Activated CD4-positive, alpha-beta T cell treated with anti-CD3 and anti-CD28 coated beads, Interleukin-2, amount 50 U/mL, for 1 hour (primary cell): ENCODE measurements around the gene DNAH17.

Experiments
- DNase-seq: peaks from one replicate; pipeline ENCODE4 v3.0.0-alpha.2; 2020

Gene DNAH17

DNA sequence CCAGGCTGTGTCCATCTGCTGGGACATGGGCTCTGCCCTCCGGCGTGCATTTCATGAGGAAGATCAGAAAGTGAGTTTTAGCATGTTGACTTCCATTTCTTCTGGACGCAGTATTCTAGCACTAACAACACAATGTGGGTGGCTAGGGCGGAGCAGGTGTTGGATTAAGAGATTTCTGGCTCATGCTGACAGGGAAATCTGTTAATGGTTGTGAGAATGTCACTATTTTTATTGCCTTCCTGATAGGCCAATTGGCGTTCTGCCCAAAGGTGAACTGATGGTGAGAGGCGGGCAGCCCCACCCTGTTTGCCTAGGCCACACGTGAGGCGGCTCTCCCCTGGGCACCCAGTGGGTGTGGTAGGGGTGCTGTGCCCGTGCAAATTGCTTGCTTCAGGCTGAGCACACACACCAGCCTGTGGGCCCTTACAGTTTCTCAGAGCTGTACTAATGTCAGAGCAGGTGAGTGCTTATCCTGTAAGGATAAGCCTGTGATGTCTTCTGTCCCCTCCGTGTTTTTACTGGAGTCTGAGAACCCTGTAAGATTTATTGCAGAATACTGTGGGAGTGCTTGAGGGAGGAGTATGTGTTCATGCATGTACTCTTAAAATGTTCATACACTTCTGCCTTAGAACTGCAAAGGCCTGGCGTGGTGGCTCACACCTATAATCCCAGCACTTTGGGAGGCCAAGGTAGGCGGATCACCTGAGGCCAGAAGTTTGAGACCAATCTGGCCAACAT, 167.8 kb downstream of the DNAH17 start:
- DNase-seq, result no peak

GRCh38 chr17:78408476-78409050, 168.6 kb downstream of the DNAH17 start:
- no peak for DNase-seq

GRCh38 chr17:78407387-78408000, 169.7 kb downstream of the DNAH17 start:
- DNase-seq, result no peak

DNA sequence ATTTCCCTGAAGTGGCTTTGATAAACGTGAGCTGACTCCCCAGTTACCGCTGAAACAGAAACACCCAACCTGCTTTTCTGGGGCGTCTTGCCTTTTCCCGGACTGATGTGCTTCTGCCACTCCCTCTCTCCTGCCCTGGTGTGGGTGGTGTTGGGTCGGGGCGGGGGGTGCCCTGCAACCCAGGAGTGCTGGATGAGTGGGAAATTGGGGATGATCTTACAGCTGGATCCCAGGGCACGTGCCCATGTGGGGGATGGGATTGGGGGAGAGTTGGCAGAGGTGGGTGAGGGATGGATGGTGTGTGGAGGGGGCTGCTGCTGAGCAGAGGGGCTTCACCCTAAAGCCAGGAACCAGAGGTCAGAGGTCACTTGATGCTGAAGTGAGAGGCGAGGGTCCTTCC, 170.3 kb downstream of the DNAH17 start:
- no peak for DNase-seq

- DNase-seq, result no peak
Observed at GRCh38 chr17:78406396-78406795, 170.8 kb downstream of the DNAH17 start.

GRCh38 chr17:78403822-78404221, 173.4 kb downstream of the DNAH17 start:
- no peak for DNase-seq

DNA sequence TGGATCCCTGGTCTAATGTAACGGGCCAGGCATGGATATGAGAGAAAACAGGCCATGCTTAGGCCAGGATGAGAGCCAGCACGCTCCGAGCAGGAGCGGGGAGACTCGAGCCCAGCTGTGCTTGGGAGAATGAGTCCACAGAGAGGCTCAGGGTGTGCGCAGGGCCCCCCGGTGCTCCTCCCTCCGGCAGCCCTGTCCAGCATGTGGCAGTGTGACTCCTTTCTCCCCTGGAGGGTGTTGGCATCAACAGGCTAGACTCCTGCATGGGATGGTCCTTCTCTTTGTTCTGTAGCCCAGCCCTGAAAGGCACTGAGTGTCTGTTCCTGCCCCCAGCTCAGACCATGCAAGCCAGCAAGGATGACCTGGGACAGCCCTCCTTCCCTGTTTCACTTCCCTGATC, 175.3 kb downstream of the DNAH17 start:
- no peak for DNase-seq

DNA sequence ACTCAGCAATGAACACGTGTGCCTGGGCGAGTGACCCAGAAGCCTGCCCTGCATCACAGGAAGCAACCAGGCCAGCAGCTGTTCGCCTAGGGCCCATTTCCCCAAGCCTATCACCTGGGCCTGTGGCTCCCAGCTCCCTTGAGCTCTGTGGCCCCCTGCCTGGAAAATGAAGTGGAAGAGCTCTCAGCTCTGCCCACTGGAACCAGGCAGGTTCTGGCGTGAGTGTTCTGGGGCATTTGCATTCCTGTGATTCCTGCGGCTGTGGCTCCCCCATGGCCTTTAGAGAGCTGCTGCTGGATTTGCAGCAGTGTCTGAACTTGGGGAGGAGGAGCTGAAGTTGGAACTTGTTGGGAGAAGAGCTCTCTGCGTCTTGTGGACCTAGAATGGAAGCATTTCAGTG, 175.9 kb downstream of the DNAH17 start:
- no peak for DNase-seq

DNA sequence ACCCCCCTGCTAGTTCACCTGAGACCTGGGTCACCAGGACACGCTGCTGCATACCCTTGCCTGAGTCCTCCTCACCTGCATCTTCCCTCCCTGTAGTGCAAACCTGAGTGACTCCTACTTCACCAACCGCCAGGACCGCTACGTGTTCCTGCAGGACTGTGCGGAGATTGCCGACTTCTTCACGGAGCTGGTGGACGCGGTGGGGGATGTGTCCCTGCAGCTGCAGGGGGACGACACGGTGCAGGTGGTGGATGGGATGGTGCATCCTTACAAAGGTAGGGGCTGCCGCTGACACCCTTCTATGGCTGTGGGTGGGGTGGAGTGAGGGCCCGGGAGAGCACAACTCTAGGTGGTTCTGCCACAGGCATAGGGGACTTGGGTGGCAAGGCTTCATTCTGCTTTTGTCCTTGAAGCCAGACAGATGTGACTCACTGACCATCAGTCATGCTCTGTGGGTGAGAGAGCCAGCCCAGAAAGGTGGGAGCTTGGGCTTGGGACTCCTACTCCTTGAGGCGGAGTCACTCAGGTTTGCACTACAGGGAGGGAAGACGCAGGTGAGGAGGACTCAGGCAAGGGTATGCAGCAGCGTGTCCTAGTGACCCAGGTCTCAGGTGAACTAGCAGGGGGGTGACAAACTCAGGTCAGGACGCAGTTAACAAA, 176.5 kb downstream of the DNAH17 start:
- DNase-seq, result no peak

DNA sequence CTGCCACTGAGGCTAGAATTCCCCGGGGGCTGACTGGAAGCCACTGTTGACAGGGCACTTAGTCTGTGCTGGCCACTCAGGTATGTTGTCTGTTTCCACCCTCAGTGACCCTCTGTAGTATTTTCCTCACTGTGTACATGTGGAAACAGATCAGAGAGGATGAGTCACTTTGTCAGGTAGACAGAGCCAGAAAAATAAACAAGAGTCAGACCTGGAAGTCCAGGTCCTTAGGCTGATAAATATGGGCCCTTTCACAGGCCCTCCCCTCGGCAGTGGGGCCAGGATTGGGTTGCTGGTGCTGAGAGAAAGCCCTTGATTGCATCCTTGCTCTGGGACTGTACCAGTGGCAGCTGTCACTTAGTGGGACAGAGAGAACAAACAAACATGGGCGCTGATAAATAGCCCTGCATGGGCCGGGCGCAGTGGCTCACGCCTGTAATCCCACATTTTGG, 177.5 kb downstream of the DNAH17 start:
- DNase-seq, result no peak

DNA sequence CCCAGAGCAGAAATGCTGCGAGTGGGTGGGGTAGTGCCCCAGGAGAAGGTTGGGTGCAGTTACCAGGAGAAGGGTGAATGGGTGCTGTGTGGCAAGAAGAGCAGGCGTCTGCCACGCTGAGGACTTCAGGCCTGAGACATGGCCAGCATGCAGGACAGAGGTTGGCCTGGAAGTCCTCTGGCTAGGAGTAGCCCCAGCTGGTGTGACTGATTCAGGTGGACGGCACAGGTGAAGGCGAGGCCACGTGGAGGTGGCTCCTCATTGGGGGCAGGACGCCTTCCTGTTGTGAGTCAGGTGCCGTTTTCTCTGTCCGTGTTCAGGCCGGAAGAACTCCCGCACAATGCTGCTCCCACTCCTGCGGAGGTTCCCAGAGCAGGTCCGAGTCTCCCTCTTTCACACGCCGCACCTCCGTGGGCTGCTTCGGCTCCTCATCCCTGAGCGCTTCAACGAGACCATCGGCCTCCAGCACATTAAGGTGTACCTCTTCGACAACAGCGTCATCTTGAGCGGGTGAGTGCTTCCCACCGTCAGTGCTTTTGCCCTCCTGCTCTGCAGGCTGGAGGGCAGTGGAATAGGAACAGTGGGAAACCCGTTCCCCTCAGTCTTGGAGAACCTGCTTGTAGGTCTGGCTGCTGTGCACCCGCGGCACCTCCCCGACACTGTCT, 178.0 kb downstream of the DNAH17 start:
- DNase-seq, result no peak

- no peak for DNase-seq
Observed at GRCh38 chr17:78398390-78398789, 178.8 kb downstream of the DNAH17 start.

DNA sequence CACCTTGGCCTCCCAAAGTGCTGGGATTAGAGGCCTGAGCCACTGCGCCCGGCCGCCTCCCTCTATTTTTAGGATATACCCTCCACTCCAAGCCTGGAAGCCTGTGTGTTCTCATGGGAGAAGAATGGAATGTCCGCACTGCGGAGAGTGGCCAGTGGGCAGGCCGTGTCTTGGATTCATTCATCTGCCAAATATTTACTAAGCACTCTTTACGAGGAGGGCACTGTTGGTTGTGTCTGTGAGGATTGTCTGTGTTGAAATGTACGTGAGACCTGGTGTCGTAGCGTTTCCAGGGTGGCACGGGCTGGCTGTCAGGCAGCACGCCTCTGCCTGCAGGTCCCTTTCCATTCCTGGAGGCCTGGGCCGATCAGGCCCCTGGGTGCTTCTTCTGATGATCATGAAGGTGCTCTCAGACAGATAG, 179.5 kb downstream of the DNAH17 start:
- no peak for DNase-seq

DNA sequence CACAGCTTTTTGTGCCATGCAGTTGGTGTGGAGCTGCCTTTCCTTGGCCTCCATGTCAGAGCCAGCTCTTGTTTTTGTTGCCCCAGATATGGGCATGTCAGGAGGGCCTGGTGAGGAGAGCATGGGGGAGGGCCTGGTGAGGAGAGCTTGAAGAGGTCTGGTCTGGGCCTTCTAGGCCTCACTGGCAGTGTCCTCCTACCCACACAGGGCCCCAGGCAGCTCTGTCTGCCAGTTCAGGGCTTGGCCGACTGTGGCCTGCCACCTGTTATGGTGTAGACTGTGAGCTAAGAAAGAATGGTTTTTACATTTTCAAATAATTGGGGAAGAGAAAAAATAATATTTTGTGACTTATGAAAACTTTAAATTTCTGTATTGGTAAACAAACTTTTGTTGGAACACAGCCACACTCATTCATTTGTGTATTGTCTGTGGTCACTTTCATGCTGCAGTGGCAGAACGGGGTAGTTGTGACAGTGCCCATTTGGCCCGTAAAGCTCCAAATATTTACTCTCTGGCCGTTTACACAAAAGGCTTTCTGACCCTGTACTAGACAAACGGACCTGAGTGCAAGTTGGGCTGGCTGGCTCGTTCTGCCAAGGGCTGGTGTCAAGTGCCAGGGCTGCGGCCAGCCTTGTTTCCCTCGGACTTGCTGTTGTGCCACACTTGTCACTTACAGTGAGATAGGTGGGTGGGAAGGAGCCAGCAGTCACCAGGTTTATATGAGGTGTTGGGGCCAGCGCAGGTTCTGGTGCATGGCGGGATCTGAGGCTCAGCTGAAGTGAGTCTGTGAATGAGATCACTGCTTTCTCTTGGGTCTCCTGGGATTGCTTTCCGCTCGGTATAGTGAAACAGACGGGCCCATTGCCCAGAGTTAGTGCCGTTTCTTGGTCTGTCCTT, 180.5 kb downstream of the DNAH17 start:
- no peak for DNase-seq

- DNase-seq, result no peak
Observed at GRCh38 chr17:78395155-78395554, 182.0 kb downstream of the DNAH17 start.

- no peak for DNase-seq
Observed at GRCh38 chr17:78394209-78394608, 183.0 kb downstream of the DNAH17 start.

DNA sequence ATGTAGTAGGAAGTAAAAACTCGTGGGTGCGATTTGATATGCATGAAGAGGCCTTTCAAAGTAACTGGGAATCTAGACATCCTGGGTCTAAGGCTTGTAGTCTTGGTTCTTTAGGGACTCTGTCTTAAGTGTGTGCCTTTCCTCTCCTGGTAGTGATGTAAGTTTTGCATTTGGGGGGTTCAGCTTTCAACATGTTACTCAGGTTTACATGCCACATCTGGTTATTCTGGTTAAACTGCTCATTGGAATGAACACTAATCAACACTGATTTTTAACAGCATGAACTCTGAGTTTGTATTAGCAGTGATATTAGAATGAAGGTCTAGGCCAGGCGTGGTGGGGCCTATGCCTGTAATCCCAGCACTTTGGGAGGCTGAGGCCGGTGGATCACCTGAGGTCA, 183.6 kb downstream of the DNAH17 start:
- no peak for DNase-seq

- DNase-seq, result no peak
Observed at GRCh38 chr17:78392295-78392694, 184.9 kb downstream of the DNAH17 start.

- no peak for DNase-seq
Observed at GRCh38 chr17:78391843-78392242, 185.4 kb downstream of the DNAH17 start.

DNA sequence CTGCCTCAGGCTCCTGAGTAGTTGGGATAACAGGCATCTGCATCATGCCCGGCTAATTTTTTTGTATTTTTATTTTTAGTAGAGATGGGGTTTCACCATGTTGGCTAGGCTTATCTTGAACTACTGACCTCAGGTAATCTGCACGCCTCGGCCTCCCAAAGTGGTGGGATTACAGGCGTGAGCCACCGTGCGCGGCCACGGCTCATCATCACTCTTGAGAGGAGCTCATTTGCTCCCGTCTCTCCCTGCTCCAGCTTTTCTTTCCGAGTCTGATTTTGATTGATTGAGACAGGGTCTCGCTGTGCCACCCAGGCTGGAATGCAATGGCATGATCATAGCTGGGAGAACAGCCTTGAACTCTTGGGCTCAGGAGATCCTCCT, 186.2 kb downstream of the DNAH17 start:
- no peak for DNase-seq

DNA sequence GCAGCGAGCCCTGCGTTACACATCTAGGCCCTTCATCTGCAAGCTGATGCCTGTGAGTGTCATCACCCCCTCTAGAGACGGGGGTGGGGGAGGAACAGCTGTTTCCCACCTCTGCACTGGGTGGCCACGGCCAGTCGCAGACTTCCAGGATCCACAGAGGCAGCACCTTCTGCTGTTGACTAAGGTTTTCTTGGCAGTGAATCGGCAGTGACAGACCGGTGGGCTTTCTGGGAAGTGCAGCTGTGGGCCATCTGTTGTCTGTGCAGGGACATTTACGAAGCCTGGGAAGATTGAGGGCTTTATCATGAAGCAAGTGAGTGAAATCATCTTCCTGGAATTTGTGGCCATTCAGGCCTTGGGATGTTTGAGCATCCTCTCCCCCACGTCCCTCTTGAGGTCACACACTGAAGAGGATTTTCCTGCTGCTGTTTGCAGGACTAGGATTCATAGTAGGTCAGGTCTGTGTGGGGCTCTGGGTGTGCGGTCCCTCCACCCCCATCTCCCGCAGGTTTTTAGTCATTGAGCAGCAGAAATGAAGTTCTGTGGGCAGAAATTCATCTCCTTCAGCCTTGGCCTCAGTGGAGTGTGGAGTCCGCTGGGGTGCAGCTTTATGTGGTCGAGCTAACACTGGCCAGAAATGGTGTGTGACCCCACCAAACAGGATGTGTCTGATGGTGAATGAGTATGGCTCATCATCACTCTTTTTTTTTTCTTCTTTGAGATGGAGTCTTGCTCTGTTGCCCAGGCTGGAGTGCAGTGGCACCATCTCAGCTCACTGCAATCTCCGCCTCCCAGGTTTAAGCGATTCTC, 186.8 kb downstream of the DNAH17 start:
- DNase-seq, result no peak
